ENCODE measurements around the gene OR4N2.

DNA sequence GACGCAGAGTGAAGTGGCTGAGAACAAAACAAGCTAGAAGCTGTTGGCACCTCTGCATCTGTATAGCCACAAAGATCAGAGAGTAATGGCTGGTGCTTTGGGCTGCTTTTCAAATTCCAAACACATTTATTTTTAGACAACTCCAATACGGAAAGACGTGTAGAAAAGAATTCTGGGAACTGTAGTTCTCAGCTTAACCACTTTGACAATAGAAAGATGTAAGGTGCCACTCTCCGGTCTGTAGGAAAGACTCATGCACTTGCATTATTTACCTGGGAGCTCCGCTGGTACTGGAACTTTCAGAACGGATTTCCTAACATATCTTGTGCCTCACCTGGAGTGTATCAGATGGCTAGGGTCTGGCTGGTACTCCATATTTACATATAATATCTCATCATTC lies 69.6 kb downstream of the OR4N2 start:
- no peak for TF ChIP-seq CTCF (conservative IDR thresholded peaks at IDR 0.05; ENCODE audit: low read length)
- no peak for TF ChIP-seq EZH2phosphoT487 (IDR thresholded peaks at IDR 0.05; ENCODE audit: borderline replicate concordance)

Data from Loucy (cell line).